Measurements from ENCODE around the gene TPM4. TPM values are rescaled to one million over a fixed set of nuclear protein-coding genes. Genes with fewer than 3 reads are reported as not detected.

The TPM4 gene
- total RNA-seq, 1 donor from 2014 or later = 535 TPM

GRCh38 chr19:16036941-16037340 is 39.4 kb upstream of the TPM4 start:
- Histone ChIP-seq H4K20me1 (ENCODE audit: low read depth) (no peaks in the 10 kb centered on the region), H3F3A (ENCODE audit: low read depth) (no peaks in the 10 kb centered on the region), H3K27me3 (peaks cover 3% of the 10 kb centered on the region), H3K9ac (no peak overlapping the region), H3K4me2 (no peak overlapping the region), H3K79me2 (ENCODE audit: low read depth) (no peaks in the 10 kb centered on the region), H3K4me1 (no peaks in the 10 kb centered on the region), H3K9me3 (ENCODE audit: low read depth) (no peaks in the 10 kb centered on the region), H3K27ac (no peak overlapping the region), H2AFZ (replicated peaks) (no peak overlapping the region), H3K36me3 (no peaks in the 10 kb centered on the region), H3K4me3 (no peak overlapping the region)
- no peak for DNase-seq (ENCODE audit: low spot score)
- Mint-ChIP-seq H3K27ac (peak overlapping the region; percentile 57), H3K4me1 (no peaks in the 10 kb centered on the region), H3K4me3 (no peak overlapping the region), H3K36me3 (no peaks in the 10 kb centered on the region), H3K27me3 (ENCODE audit: insufficient read depth, low read depth) (peaks cover 14% of the 10 kb centered on the region), H3K9me3 (peaks cover 2% of the 10 kb centered on the region)
- TF ChIP-seq EZH2 (IDR thresholded peaks at IDR 0.05) = no peak
- no peak for TF ChIP-seq EZH2phosphoT487 (IDR thresholded peaks at IDR 0.05)
- TF ChIP-seq CTCF (IDR thresholded peaks at IDR 0.05) = no peak

GRCh38 chr19:16037424-16038195 is 38.7 kb upstream of the TPM4 start:
- Mint-ChIP-seq H3K4me1 (peaks cover 2% of the 10 kb centered on the region), H3K27me3 (ENCODE audit: insufficient read depth, low read depth) (peaks cover 15% of the 10 kb centered on the region), H3K27ac (no peak overlapping the region), H3K36me3 (no peaks in the 10 kb centered on the region), H3K9me3 (peaks cover 2% of the 10 kb centered on the region), H3K4me3 (no peak overlapping the region)
- Histone ChIP-seq H3K27ac (no peak overlapping the region), H3K4me3 (no peak overlapping the region), H3K9ac (no peak overlapping the region), H3K9me3 (ENCODE audit: low read depth) (no peaks in the 10 kb centered on the region), H3K4me2 (no peak overlapping the region), H3K36me3 (no peaks in the 10 kb centered on the region), H3K79me2 (ENCODE audit: low read depth) (no peaks in the 10 kb centered on the region), H3K4me1 (no peaks in the 10 kb centered on the region), H4K20me1 (ENCODE audit: low read depth) (no peaks in the 10 kb centered on the region), H2AFZ (replicated peaks) (no peak overlapping the region), H3F3A (ENCODE audit: low read depth) (no peaks in the 10 kb centered on the region), H3K27me3 (peaks cover 9% of the 10 kb centered on the region)
- TF ChIP-seq EZH2 (IDR thresholded peaks at IDR 0.05) (no peak), EZH2phosphoT487 (IDR thresholded peaks at IDR 0.05) (no peak), CTCF (IDR thresholded peaks at IDR 0.05) (no peak)
- DNase-seq (ENCODE audit: low spot score) = no peak

- no peak overlapping the region for H3K9ac ChIP-seq
- peaks cover 2% of the 10 kb centered on the region for H3K9me3 Mint-ChIP-seq
- H3F3A ChIP-seq (ENCODE audit: low read depth) = no peaks in the 10 kb centered on the region
- H3K36me3 Mint-ChIP-seq = no peaks in the 10 kb centered on the region
- no peak overlapping the region for H3K4me3 ChIP-seq
- H3K4me3 Mint-ChIP-seq = no peak overlapping the region
- no peak overlapping the region for H3K27ac Mint-ChIP-seq
- peaks cover 14% of the 10 kb centered on the region for H3K27me3 ChIP-seq
- no peak overlapping the region for H3K4me2 ChIP-seq
- no peaks in the 10 kb centered on the region for H3K4me1 ChIP-seq
- no peaks in the 10 kb centered on the region for H4K20me1 ChIP-seq (ENCODE audit: low read depth)
- TF ChIP-seq EZH2 (IDR thresholded peaks at IDR 0.05) (no peak), EZH2phosphoT487 (IDR thresholded peaks at IDR 0.05) (no peak), CTCF (IDR thresholded peaks at IDR 0.05) (no peak)
- no peak overlapping the region for H2AFZ ChIP-seq (replicated peaks)
- peaks cover 2% of the 10 kb centered on the region for H3K4me1 Mint-ChIP-seq
- DNase-seq (ENCODE audit: low spot score) = no peak
- no peaks in the 10 kb centered on the region for H3K36me3 ChIP-seq
- no peaks in the 10 kb centered on the region for H3K79me2 ChIP-seq (ENCODE audit: low read depth)
- no peaks in the 10 kb centered on the region for H3K9me3 ChIP-seq (ENCODE audit: low read depth)
- H3K27ac ChIP-seq = no peak overlapping the region
- peaks cover 13% of the 10 kb centered on the region for H3K27me3 Mint-ChIP-seq (ENCODE audit: insufficient read depth, low read depth)
Observed at GRCh38 chr19:16038196-16038695, 38.0 kb upstream of the TPM4 start.
